Prostate gland (tissue), 2 donors: ENCODE data around the gene ALG6. TPM values are rescaled to one million over a fixed set of nuclear protein-coding genes. Genes with fewer than 3 reads are reported as not detected.
"Not testable (repeated sequence)": the region's sequence is repeated elsewhere in the genome, so short reads cannot be mapped to it uniquely, and the experiment has no call there.

Source experiments
- DNase-seq: peaks from one replicate; pipeline ENCODE4 v3.0.0-alpha.2; 2019; ENCODE audit warnings: low spot score
- H3K27ac ChIP-seq, 2 donors: fragments of 200-600 bp; sonication (generic); 2 replicates each; pipeline ENCODE4 v1.5.1; 2017 to 2019
- H3K27me3 ChIP-seq: fragments of 200-600 bp; sonication (generic); replicated peaks from 2 replicates; pipeline ENCODE4 v1.5.1; 2019; ENCODE audit not compliant: insufficient read depth
- H3K36me3 ChIP-seq, 2 donors: fragments of 200-600 bp; sonication (generic); 1 replicate in 1 of 2; 2 replicates in 1 of 2; pipeline versions ENCODE4 v1.5.1 to v1.8.1; 2017 to 2019
- H3K4me1 ChIP-seq: fragments of 200-600 bp; sonication (generic); replicated peaks from 2 replicates; pipeline ENCODE4 v1.5.1; 2019
- H3K4me3 ChIP-seq, 2 donors: fragments of 200-600 bp; sonication (generic); 2 replicates each; pipeline ENCODE4 v1.5.1; 2017 to 2019
- H3K9me3 ChIP-seq: fragments of 200-600 bp; sonication (generic); 2 replicates; pipeline ENCODE4 v1.5.1; 2017
- CTCF ChIP-seq, 4 experiments: fragments of 200-600 bp in 2 of 4; fragments of 450-650 bp in 2 of 4; sonication (generic) in 2 of 4; IDR thresholded peaks; 1 replicate in 3 of 4; 2 replicates in 1 of 4; pipeline ENCODE4 v1.5.1; 2016 to 2019; ENCODE audit warnings: antibody characterized with exemption in 4 of 4, mild to moderate bottlenecking in 2 of 4, moderate library complexity in 2 of 4
- POLR2A ChIP-seq: fragments of 450-650 bp; IDR thresholded peaks from one replicate; pipeline ENCODE4 v1.6.1; 2016; ENCODE audit warnings: antibody characterized with exemption, mild to moderate bottlenecking
- POLR2AphosphoS5 ChIP-seq: sonication (generic); formaldehyde crosslinking; IDR thresholded peaks from one replicate; pipeline ENCODE4 v1.6.1; 2017; ENCODE audit warnings: antibody characterized with exemption
- WGBS: methylation state at CpG from one replicate; pipeline ENCODE4 v1.1.5; 2018; 5-methylcytosine and 5-hydroxymethylcytosine counted together
- intact Hi-C: fragments of 100-400 bp; cut with DNase I; formaldehyde crosslinking; loops from one replicate; pipeline ENCODE4 v1.14.2; 2022
- total RNA-seq, 2 donors: library from RNA; depleted of rRNA; stranded (reverse); fragments of >200 nt; gene quantifications; one replicate each; pipeline ENCODE4 v1.1.0, GENCODE V29; 2016

The ALG6 gene
- total RNA-seq, 2 donors from 2014 or later, result 10.2 to 17.6 TPM

GRCh38 chr1:63461661-63462230 is 94.3 kb downstream of the ALG6 start:
- intact Hi-C loops, result no loop called here
- Histone ChIP-seq H3K4me1 (no peaks in the 10 kb centered on the region), H3K9me3 (no peaks in the 10 kb centered on the region), H3K27me3 (no peaks in the 10 kb centered on the region), H3K4me3 (no peak overlapping the region), H3K36me3 (no peaks in the 10 kb centered on the region), H3K27ac (no peak overlapping the region)
- TF ChIP-seq CTCF (IDR thresholded peaks at IDR 0.05) (no peak), POLR2A (no peak), POLR2AphosphoS5 (no peak)
- no peak for DNase-seq
- WGBS, result 98% methylated on average over 1 of the region's 1 CpG

- no peak for DNase-seq
- no peaks in the 10 kb centered on the region for H3K9me3 ChIP-seq
- 85% methylated on average over 3 of the region's 3 CpGs for WGBS
- intact Hi-C loops, result no loop called here
- TF ChIP-seq POLR2A (no peak), CTCF (IDR thresholded peaks at IDR 0.05) (no peak), POLR2AphosphoS5 (no peak)
- no peaks in the 10 kb centered on the region for H3K36me3 ChIP-seq
- no peak overlapping the region for H3K4me3 ChIP-seq
- no peaks in the 10 kb centered on the region for H3K4me1 ChIP-seq
- no peaks in the 10 kb centered on the region for H3K27me3 ChIP-seq
- H3K27ac ChIP-seq, result no peak overlapping the region
These were observed 95.8 kb downstream of the ALG6 start for GRCh38 chr1:63463248-63463647.

- no peak overlapping the region for H3K4me3 ChIP-seq
- WGBS, result 84% methylated on average over 7 of the region's 7 CpGs
- H3K4me1 ChIP-seq, result no peaks in the 10 kb centered on the region
- no peak for DNase-seq
- intact Hi-C loops, result no loop called here
- no peaks in the 10 kb centered on the region for H3K36me3 ChIP-seq
- TF ChIP-seq POLR2AphosphoS5 (no peak), POLR2A (no peak), CTCF (IDR thresholded peaks at IDR 0.05) (no peak)
- no peaks in the 10 kb centered on the region for H3K27me3 ChIP-seq
- H3K27ac ChIP-seq, result no peak overlapping the region
- no peaks in the 10 kb centered on the region for H3K9me3 ChIP-seq
These were observed 98.8 kb downstream of the ALG6 start for GRCh38 chr1:63466181-63466580.

GRCh38 chr1:63466759-63467158 is 99.3 kb downstream of the ALG6 start:
- H3K27me3 ChIP-seq, result no peaks in the 10 kb centered on the region
- no peak overlapping the region for H3K4me3 ChIP-seq
- no peak overlapping the region for H3K27ac ChIP-seq
- H3K36me3 ChIP-seq, result no peaks in the 10 kb centered on the region
- DNase-seq, result no peak
- H3K4me1 ChIP-seq, result no peaks in the 10 kb centered on the region
- TF ChIP-seq CTCF (IDR thresholded peaks at IDR 0.05), result no peak
- no peak for TF ChIP-seq POLR2A
- no peak for TF ChIP-seq POLR2AphosphoS5
- no peaks in the 10 kb centered on the region for H3K9me3 ChIP-seq
- intact Hi-C loops, result no loop called here
- 85% methylated on average over 3 of the region's 3 CpGs for WGBS

GRCh38 chr1:63468683-63469082 is 101.3 kb downstream of the ALG6 start:
- 96% methylated on average over 5 of the region's 5 CpGs for WGBS
- H3K4me1 ChIP-seq, H3K27ac ChIP-seq, H3K4me3 ChIP-seq, DNase-seq, H3K36me3 ChIP-seq, intact Hi-C loops, H3K27me3 ChIP-seq, H3K9me3 ChIP-seq: not testable (repeated sequence)
